HEK293T (cell line): ENCODE data around the gene HAPLN2.

Experiments used
- CTCF ChIA-PET: fragments of 350-600 bp; formaldehyde crosslinking; extraction: SDS; loops from one replicate; lab custom pipeline; 2021; ENCODE audit warnings: antibody characterized with exemption, inconsistent platforms; lab: Yijun Ruan, JAX
- POLR2A ChIA-PET: fragments of 350-600 bp; formaldehyde crosslinking; extraction: SDS; loops from one replicate; lab custom pipeline; 2020; ENCODE audit warnings: antibody characterized with exemption, inconsistent platforms; lab: Yijun Ruan, JAX
- DNase-seq: peaks from one replicate; pipeline ENCODE4 v3.0.0; 2012; ENCODE audit warnings: mixed read lengths; ENCODE audit errors: extremely low spot score
- ARNT ChIP-seq: fragments of 450-650 bp; IDR thresholded peaks from 2 replicates; pipeline ENCODE4 v1.6.1; 2017; ENCODE audit warnings: mild to moderate bottlenecking
- BHLHE40 ChIP-seq: fragments of 450-650 bp; IDR thresholded peaks from 2 replicates; pipeline ENCODE4 v1.6.1; 2016; ENCODE audit warnings: mild to moderate bottlenecking, moderate library complexity, borderline replicate concordance
- CTBP1 ChIP-seq: fragments of 450-650 bp; IDR thresholded peaks from 2 replicates; pipeline ENCODE4 v1.6.1; 2016; ENCODE audit warnings: borderline replicate concordance
- ELF4 ChIP-seq: fragments of 450-650 bp; IDR thresholded peaks from 2 replicates; pipeline ENCODE4 v1.6.1; 2017; ENCODE audit warnings: antibody characterized with exemption
- FOXA1 ChIP-seq: fragments of 450-650 bp; IDR thresholded peaks from 2 replicates; pipeline ENCODE4 v1.6.1; 2016; ENCODE audit warnings: mild to moderate bottlenecking
- FOXK2 ChIP-seq: fragments of 450-650 bp; IDR thresholded peaks from 2 replicates; pipeline ENCODE4 v1.6.1; 2016; ENCODE audit warnings: mild to moderate bottlenecking
- FOXM1 ChIP-seq: fragments of 450-650 bp; IDR thresholded peaks from 2 replicates; pipeline ENCODE4 v1.6.1; 2017; ENCODE audit warnings: mild to moderate bottlenecking, borderline replicate concordance
- HDGF ChIP-seq: fragments of 450-650 bp; IDR thresholded peaks from 2 replicates; pipeline ENCODE4 v1.6.1; 2017; ENCODE audit warnings: antibody characterized with exemption, borderline replicate concordance
- L3MBTL2 ChIP-seq: fragments of 450-650 bp; conservative IDR thresholded peaks from 2 replicates; pipeline ENCODE4 v1.6.1; 2016; ENCODE audit warnings: mild to moderate bottlenecking
- LEF1 ChIP-seq: fragments of 450-650 bp; IDR thresholded peaks from 2 replicates; pipeline ENCODE4 v1.6.1; 2017; ENCODE audit warnings: mild to moderate bottlenecking, borderline replicate concordance
- NFRKB ChIP-seq: fragments of 450-650 bp; IDR thresholded peaks from 2 replicates; pipeline ENCODE4 v1.6.1; 2016; ENCODE audit warnings: mild to moderate bottlenecking, moderate library complexity
- PKNOX1 ChIP-seq: fragments of 450-650 bp; IDR thresholded peaks from 2 replicates; pipeline ENCODE4 v1.6.1; 2016
- SP1 ChIP-seq: fragments of 450-650 bp; IDR thresholded peaks from 2 replicates; pipeline ENCODE4 v1.6.1; 2017
- SUZ12 ChIP-seq: fragments of 450-650 bp; IDR thresholded peaks from 2 replicates; pipeline ENCODE4 v1.6.1; 2016; ENCODE audit warnings: mild to moderate bottlenecking
- TARDBP ChIP-seq: fragments of 450-650 bp; IDR thresholded peaks from 2 replicates; pipeline ENCODE4 v1.6.1; 2016
- ZNF384 ChIP-seq: fragments of 450-650 bp; IDR thresholded peaks from 2 replicates; pipeline ENCODE4 v1.6.1; 2016

The HAPLN2 gene

GRCh38 chr1:156612666-156613065 is 6.5 kb upstream of the HAPLN2 start:
- TF ChIP-seq LEF1 = no peak
- TF ChIP-seq TARDBP = no peak
- ChIA-PET POLR2A (interaction anchor here (1.0 to 1.9 kb wide), 4 partner anchors 11 to 115 kb away, joined by 4 to 7 read pairs (median 5); partner anchors contain the start of genes ISG20L2, METTL25B and NAXE), CTCF (interaction anchor here (1.2 to 1.3 kb wide), 2 partner anchors 12 to 16 kb away, joined by 3 to 7 read pairs; no protein-coding TSS in a partner anchor)
- no peak for DNase-seq

- no peak for TF ChIP-seq FOXK2
- no peak for TF ChIP-seq LEF1
- no peak for TF ChIP-seq ARNT
- no peak for TF ChIP-seq TARDBP
- TF ChIP-seq SP1 = no peak
- no peak for TF ChIP-seq NFRKB
- no peak for TF ChIP-seq HDGF
- no peak for TF ChIP-seq FOXM1
- no peak for TF ChIP-seq ZNF384
- TF ChIP-seq CTBP1 = no peak; the same call in 1 of the 2 replicates
- TF ChIP-seq L3MBTL2 = no peak
- TF ChIP-seq PKNOX1 = no peak
- TF ChIP-seq ELF4 = no peak
- TF ChIP-seq SUZ12 = no peak
- TF ChIP-seq FOXA1 = no peak
- no peak for TF ChIP-seq BHLHE40
- POLR2A ChIA-PET = interaction anchor here (1.0 kb wide), 1 partner anchor 8 kb away, joined by 6 read pairs; no protein-coding TSS in a partner anchor
- CTCF ChIA-PET = interaction anchor here (0.6 to 1.7 kb wide), 4 partner anchors 8 to 73 kb away, joined by 3 to 5 read pairs (median 4); no protein-coding TSS in a partner anchor
- DNase-seq = no peak
Observed at GRCh38 chr1:156615946-156616345, 3.3 kb upstream of the HAPLN2 start.

- CTCF ChIA-PET = interaction anchor here (0.7 to 1.6 kb wide), 6 partner anchors 9 to 532 kb away, joined by 3 to 6 read pairs (median 4); no protein-coding TSS in a partner anchor
Observed at GRCh38 chr1:156616463-156616862, 2.8 kb upstream of the HAPLN2 start.

GRCh38 chr1:156619582-156619955 is 354 bp downstream of the HAPLN2 start:
- POLR2A ChIA-PET = interaction anchor here (1.0 to 2.2 kb wide), 7 partner anchors 19 to 109 kb away, joined by 3 to 11 read pairs (median 4); partner anchors contain the start of genes GPATCH4, ISG20L2, METTL25B and NAXE
- no peak for DNase-seq
- CTCF ChIA-PET = interaction anchor here (0.6 to 3.0 kb wide), 16 partner anchors 8 to 1376 kb away, joined by 3 to 13 read pairs (median 4); partner anchors contain the start of genes CRABP2 and NAXE

More at GRCh38 chr1:156616463-156616862, 2.8 kb upstream of the HAPLN2 start:
- DNase-seq = peak; percentile 71
- POLR2A ChIA-PET = interaction anchor here (1.0 to 1.1 kb wide), 2 partner anchors 8 to 25 kb away, joined by 4 to 6 read pairs; partner anchors contain the start of gene NAXE
- TF ChIP-seq SUZ12 (no peak), PKNOX1 (0 out of 2 replicates have a peak, but pooled peaks have one; percentile 12)

GRCh38 chr1:156622581-156623297 is 3.5 kb downstream of the HAPLN2 start:
- POLR2A ChIA-PET = interaction anchor here (2.2 to 4.2 kb wide), 3 partner anchors 30 to 121 kb away, joined by 10 to 33 read pairs (median 25); partner anchors contain the start of genes MEF2D and NAXE
- no peak for TF ChIP-seq CTBP1
- no peak for TF ChIP-seq SUZ12
- TF ChIP-seq NFRKB = no peak
- no peak for TF ChIP-seq FOXK2
- no peak for TF ChIP-seq PKNOX1
- no peak for TF ChIP-seq TARDBP
- no peak for TF ChIP-seq L3MBTL2
- TF ChIP-seq FOXM1 = no peak
- TF ChIP-seq ARNT = no peak
- no peak for TF ChIP-seq ELF4
- TF ChIP-seq ZNF384 = no peak
- no peak for DNase-seq
- CTCF ChIA-PET = interaction anchor here (0.5 to 6.5 kb wide), 5 partner anchors 31 to 169 kb away, joined by 3 to 97 read pairs (median 10); partner anchors contain the start of gene NAXE

More at GRCh38 chr1:156619582-156619955, 354 bp downstream of the HAPLN2 start:
- TF ChIP-seq FOXA1 (no peak), ELF4 (no peak), LEF1 (no peak), ARNT (no peak), FOXM1 (no peak), SP1 (no peak)
